T-helper 1 cell treated with Interleukin-12 subunit alpha and Interleukin-12 subunit beta and Interleukin-4 antibody, amounts not matched to agents 30 μg/mL and 1 μg/mL, for 36 hours (primary cell): ENCODE measurements around the gene LIN7C.

Experiments
- H3K27ac Mint-ChIP-seq: one replicate; pipeline ENCODE4 v1.8.0; 2021; ENCODE audit warnings: mild to moderate bottlenecking, mixed read lengths
- H3K27me3 Mint-ChIP-seq: one replicate; pipeline ENCODE4 v1.8.0; 2021; ENCODE audit warnings: low read depth, mixed read lengths
- H3K36me3 Mint-ChIP-seq: one replicate; pipeline ENCODE4 v1.8.0; 2021; ENCODE audit warnings: low read depth, mixed read lengths
- H3K4me1 Mint-ChIP-seq: one replicate; pipeline ENCODE4 v1.8.0; 2021; ENCODE audit warnings: low read depth, mixed read lengths
- H3K4me3 Mint-ChIP-seq: one replicate; pipeline ENCODE4 v1.8.0; 2021; ENCODE audit warnings: mild to moderate bottlenecking, moderate library complexity, mixed read lengths
- H3K9me3 Mint-ChIP-seq: one replicate; pipeline ENCODE4 v1.8.0; 2021; ENCODE audit warnings: mixed read lengths

Gene LIN7C

DNA sequence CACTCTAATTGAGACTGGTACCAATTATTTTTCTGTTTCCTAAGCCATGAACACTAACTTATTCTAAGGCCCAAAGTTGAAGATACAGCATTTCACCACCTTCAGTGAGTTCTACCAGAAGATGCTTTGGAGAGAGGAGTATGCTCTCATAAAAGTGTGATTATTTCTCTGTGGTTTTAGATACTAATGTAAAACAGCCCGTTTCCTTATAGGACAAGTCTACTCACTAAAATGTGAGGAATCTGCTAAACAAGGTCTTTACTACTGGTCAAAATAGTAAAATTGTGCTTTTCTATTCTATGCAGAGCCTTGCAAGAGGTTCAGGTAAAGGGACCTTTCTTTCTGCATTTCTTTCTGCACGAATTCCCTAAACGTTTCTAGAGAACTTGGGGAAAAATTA is 36.4 kb downstream of the LIN7C start:
- Mint-ChIP-seq H3K27ac (no peak overlapping the region), H3K36me3 (no peaks in the 10 kb centered on the region), H3K9me3 (no peaks in the 10 kb centered on the region), H3K4me1 (peaks cover 2% of the 10 kb centered on the region), H3K4me3 (no peak overlapping the region), H3K27me3 (peaks cover 57% of the 10 kb centered on the region)

- peaks cover 53% of the 10 kb centered on the region for H3K27me3 Mint-ChIP-seq
- H3K9me3 Mint-ChIP-seq, result no peaks in the 10 kb centered on the region
- H3K27ac Mint-ChIP-seq, result no peak overlapping the region
- H3K4me3 Mint-ChIP-seq, result no peak overlapping the region
- H3K36me3 Mint-ChIP-seq, result no peaks in the 10 kb centered on the region
- H3K4me1 Mint-ChIP-seq, result peaks cover 2% of the 10 kb centered on the region
These were observed 37.4 kb downstream of the LIN7C start for GRCh38 chr11:27468995-27469695.

- peaks cover 2% of the 10 kb centered on the region for H3K4me1 Mint-ChIP-seq
- no peak overlapping the region for H3K4me3 Mint-ChIP-seq
- no peaks in the 10 kb centered on the region for H3K36me3 Mint-ChIP-seq
- peaks cover 51% of the 10 kb centered on the region for H3K27me3 Mint-ChIP-seq
- no peaks in the 10 kb centered on the region for H3K9me3 Mint-ChIP-seq
- no peak overlapping the region for H3K27ac Mint-ChIP-seq
These were observed 38.2 kb downstream of the LIN7C start for GRCh38 chr11:27468209-27468994.

DNA sequence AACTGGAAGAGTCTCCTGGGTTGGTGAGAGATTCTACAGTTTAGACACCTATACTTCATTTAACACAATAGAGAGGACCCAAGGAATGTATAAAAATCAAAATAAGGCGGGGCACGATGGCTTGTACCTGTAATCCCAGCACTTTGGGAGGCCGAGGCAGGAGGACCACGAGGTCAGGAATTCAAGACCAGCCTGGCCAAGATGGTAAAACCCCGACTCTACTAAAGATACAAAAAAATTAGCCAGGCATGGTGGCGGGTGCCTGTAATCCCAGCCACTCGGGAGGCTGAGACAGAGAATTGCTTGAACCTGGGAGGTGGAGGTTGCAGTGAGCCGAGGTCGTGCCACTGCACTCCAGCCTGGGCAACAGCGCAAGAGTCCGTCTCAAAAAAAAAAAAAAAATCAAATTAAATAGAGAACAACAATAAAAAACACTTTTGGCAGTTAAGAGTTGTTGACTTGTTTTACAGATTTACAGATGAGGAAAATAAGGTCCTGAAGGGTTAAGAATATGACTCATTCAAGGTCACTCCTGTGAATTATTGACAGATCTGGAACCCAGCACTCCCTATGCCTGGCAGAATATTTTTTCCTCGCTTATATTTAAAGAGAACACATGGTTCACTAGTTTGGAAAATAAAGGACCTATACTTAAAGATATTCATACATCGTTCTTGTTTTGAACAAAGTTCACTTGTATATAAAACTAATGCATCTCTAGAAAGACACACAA is 39.2 kb downstream of the LIN7C start:
- Mint-ChIP-seq H3K9me3 (no peaks in the 10 kb centered on the region), H3K4me1 (no peaks in the 10 kb centered on the region), H3K27ac (no peak overlapping the region), H3K27me3 (peaks cover 44% of the 10 kb centered on the region), H3K4me3 (no peak overlapping the region), H3K36me3 (no peaks in the 10 kb centered on the region)

DNA sequence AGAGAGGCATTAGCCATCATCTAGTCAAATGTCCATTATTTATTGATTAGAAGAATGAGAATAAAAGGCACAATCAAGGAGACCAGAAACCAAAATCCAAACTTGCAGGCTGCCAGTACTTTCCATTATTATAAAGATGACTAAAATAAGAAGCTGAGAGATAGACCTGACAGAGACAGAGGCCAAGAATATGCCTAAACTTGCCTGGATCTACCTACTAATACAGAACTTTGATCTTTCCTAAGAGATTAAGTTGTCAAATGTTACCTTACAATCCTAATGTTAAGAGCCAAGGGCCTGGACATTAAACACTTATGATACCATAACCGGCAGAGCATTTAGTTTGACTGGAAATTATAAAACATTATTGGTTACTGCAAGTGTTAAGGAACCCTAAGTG is 40.2 kb downstream of the LIN7C start:
- peaks cover 41% of the 10 kb centered on the region for H3K27me3 Mint-ChIP-seq
- no peaks in the 10 kb centered on the region for H3K4me1 Mint-ChIP-seq
- H3K4me3 Mint-ChIP-seq, result no peak overlapping the region
- H3K9me3 Mint-ChIP-seq, result no peaks in the 10 kb centered on the region
- H3K36me3 Mint-ChIP-seq, result no peaks in the 10 kb centered on the region
- no peak overlapping the region for H3K27ac Mint-ChIP-seq

GRCh38 chr11:27465629-27466028 is 40.9 kb downstream of the LIN7C start:
- Mint-ChIP-seq H3K4me1 (no peaks in the 10 kb centered on the region), H3K4me3 (no peak overlapping the region), H3K27me3 (peaks cover 34% of the 10 kb centered on the region), H3K27ac (no peak overlapping the region), H3K36me3 (no peaks in the 10 kb centered on the region), H3K9me3 (no peaks in the 10 kb centered on the region)

- no peaks in the 10 kb centered on the region for H3K9me3 Mint-ChIP-seq
- no peak overlapping the region for H3K4me3 Mint-ChIP-seq
- no peaks in the 10 kb centered on the region for H3K4me1 Mint-ChIP-seq
- H3K27me3 Mint-ChIP-seq, result peaks cover 27% of the 10 kb centered on the region
- H3K36me3 Mint-ChIP-seq, result no peaks in the 10 kb centered on the region
- no peak overlapping the region for H3K27ac Mint-ChIP-seq
These were observed 41.7 kb downstream of the LIN7C start for GRCh38 chr11:27464909-27465308.

DNA sequence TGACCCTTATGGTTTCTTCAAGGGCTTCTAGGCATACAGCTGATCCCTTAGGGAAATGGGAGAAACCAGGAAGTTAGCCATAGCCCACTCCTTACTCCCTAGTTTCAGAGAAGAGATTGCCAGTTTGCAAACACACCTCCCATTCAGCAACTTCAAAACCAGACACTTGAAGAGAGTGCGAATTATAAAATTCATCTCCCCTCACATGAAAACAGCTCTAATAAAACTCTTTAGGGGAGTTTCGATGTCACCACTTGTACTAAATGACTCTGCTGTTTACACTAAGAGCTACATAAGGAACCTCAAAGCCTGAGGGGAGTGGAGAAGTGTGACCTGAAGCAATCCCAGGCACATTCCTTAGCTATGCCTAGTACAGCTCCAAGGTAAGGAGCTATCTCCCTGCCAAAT is 42.3 kb downstream of the LIN7C start:
- H3K36me3 Mint-ChIP-seq, result no peaks in the 10 kb centered on the region
- no peak overlapping the region for H3K27ac Mint-ChIP-seq
- H3K9me3 Mint-ChIP-seq, result no peaks in the 10 kb centered on the region
- no peak overlapping the region for H3K4me3 Mint-ChIP-seq
- H3K27me3 Mint-ChIP-seq, result peaks cover 21% of the 10 kb centered on the region
- no peaks in the 10 kb centered on the region for H3K4me1 Mint-ChIP-seq

DNA sequence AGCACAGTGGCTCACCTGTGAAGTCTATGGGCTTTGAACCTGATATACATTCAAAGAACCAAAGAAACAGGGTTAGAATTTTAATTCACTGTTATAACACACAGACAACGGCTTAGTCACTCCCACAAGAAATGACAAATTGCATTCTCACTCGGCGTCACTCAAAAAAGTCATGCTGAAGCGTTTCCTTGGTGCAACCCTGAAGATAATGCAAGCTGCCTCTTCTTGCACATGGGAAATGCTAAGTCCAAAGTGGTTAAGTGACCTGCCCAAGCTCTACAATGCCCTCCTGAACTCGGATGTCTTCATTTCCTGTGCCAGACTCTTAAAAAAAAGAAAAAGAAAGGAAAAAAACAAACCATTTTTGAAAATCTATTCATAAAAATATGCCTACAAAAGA is 44.0 kb downstream of the LIN7C start:
- Mint-ChIP-seq H3K4me3 (no peak overlapping the region), H3K4me1 (no peaks in the 10 kb centered on the region), H3K27me3 (peaks cover 11% of the 10 kb centered on the region), H3K36me3 (no peaks in the 10 kb centered on the region), H3K27ac (no peak overlapping the region), H3K9me3 (no peaks in the 10 kb centered on the region)

DNA sequence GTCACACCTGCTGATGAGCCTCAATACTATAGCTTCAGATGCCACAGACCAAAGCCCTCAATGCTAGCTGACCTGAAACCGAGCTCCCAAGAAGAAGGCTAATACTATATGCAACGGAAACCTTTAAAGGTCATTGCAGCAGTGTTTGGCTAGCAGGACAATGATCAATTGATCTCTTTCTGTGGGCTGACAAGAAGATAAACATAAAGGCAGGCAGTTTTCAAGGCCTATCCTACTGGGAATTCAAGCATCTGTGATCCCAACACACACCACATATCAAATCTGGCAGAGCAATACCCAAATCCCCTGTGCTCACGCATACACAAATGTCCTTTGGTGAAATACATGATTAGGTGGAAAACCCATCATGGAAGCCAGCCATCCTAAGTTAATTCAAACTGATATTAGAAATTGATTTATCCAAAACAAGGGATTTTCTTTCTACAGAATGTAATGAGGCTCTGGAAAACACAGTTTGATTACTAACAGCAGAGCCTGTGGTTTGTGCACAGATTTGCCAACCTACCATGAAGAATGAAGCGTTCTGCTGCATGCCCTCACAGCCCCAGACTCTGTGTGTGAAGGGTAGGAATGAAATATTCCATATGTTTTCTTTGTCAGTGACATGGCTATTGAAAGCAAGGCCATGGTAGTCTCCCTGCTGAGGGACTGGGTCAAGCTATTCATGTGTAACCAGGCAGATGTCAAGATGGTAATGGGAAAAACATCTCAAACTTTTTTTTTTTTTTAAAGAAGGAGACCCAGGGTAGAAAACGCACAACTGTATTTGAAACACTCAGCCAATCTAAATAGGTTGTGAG is 46.2 kb downstream of the LIN7C start:
- no peaks in the 10 kb centered on the region for H3K36me3 Mint-ChIP-seq
- H3K4me1 Mint-ChIP-seq, result no peaks in the 10 kb centered on the region
- H3K27me3 Mint-ChIP-seq, result peaks cover 11% of the 10 kb centered on the region
- no peak overlapping the region for H3K4me3 Mint-ChIP-seq
- H3K9me3 Mint-ChIP-seq, result no peaks in the 10 kb centered on the region
- H3K27ac Mint-ChIP-seq, result no peak overlapping the region

DNA sequence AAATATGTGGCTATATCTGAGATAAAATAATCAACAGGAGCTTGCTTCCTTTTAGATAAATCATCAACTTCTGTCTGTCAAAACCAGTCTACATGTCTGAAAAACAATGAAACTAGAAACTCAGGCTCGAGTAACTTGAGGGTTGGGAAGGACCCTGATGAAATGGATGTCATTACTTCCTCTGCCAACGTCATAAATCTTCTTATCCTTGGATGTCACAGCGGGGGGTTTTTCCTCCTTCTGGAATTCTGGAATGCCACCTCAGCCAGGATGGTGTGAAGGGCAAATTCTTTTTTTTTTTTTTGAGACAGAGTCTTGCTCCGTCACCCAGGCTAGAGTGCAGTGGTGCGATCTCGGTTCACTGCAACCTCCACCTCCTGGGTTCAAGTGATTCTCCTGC is 47.4 kb downstream of the LIN7C start:
- no peak overlapping the region for H3K4me3 Mint-ChIP-seq
- peaks cover 10% of the 10 kb centered on the region for H3K27me3 Mint-ChIP-seq
- H3K27ac Mint-ChIP-seq, result no peak overlapping the region
- H3K4me1 Mint-ChIP-seq, result no peaks in the 10 kb centered on the region
- no peaks in the 10 kb centered on the region for H3K9me3 Mint-ChIP-seq
- H3K36me3 Mint-ChIP-seq, result no peaks in the 10 kb centered on the region

GRCh38 chr11:27458182-27458581 is 48.4 kb downstream of the LIN7C start:
- H3K9me3 Mint-ChIP-seq, result no peaks in the 10 kb centered on the region
- no peak overlapping the region for H3K27ac Mint-ChIP-seq
- no peaks in the 10 kb centered on the region for H3K4me1 Mint-ChIP-seq

DNA sequence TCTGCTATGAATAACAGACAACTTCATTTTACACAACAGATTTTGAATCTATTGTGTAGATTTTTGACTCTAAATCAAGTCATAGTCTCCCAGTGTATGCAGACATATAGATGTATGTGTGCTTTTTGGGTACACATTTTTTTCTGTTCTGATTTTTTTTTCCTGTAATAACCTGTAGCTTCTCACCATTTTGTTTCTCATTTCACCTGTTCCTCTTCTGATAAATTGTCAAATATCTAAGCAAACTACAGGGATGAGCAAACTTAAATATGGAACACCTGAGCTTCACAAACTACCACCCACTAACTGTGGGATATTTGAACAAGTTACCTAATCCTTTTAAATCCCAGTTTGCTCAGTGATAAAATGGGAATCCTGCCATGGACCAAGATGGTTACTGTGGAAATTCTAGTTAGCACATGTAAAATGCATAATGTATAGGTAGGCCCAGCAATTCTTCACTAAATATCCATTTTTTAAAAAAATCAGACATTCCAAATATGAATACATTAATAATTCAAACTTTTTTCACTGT is 49.7 kb downstream of the LIN7C start:
- H3K4me3 Mint-ChIP-seq, result no peak overlapping the region
- H3K27ac Mint-ChIP-seq, result no peak overlapping the region
- no peaks in the 10 kb centered on the region for H3K4me1 Mint-ChIP-seq
- peaks cover 4% of the 10 kb centered on the region for H3K27me3 Mint-ChIP-seq
- H3K36me3 Mint-ChIP-seq, result no peaks in the 10 kb centered on the region
- no peaks in the 10 kb centered on the region for H3K9me3 Mint-ChIP-seq

More at GRCh38 chr11:27458182-27458581, 48.4 kb downstream of the LIN7C start:
- H3K36me3 Mint-ChIP-seq, result no peaks in the 10 kb centered on the region
- no peak overlapping the region for H3K4me3 Mint-ChIP-seq
- H3K27me3 Mint-ChIP-seq, result peaks cover 7% of the 10 kb centered on the region
